Measurements from ENCODE around the gene TCF3. TPM values are rescaled to one million over a fixed set of nuclear protein-coding genes. Genes with fewer than 3 reads are reported as not detected.
"Not testable (repeated sequence)": the region's sequence is repeated elsewhere in the genome, so short reads cannot be mapped to it uniquely, and the experiment has no call there.

The TCF3 gene
- total and polyA plus RNA-seq, 2 donors (not counting 3 experiments of a cell fraction or from before 2014, with no cell fraction given) = 147 to 193 TPM

DNA sequence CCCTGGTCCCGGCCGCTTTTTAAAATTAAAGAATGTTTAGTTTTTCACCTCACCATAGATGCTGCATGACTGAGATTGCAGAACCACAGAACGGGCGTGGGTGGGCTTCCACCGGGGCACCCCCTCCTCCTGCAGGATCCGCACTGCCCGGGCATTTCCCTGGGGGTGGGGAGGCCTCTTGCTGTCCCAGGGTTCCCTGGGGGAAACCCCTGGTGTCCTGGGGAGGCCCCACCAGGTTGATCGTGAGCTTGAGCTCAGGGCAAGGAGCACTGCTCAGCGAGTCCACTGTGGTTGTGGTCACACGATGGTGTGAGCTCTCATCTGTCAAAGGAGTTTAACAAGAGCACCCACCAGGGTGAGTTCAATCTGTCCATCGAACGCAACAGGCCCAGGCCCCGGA lies 11.4 kb upstream of the TCF3 start:
- no peaks in the 10 kb centered on the region for H3K79me2 ChIP-seq (ENCODE audit: control insufficient read depth, insufficient read depth, low read length)
- no peak overlapping the region for H3K4me3 ChIP-seq (replicated peaks in 1 of 3; ENCODE audit: insufficient read depth in 1 of 3, low read depth in 1 of 3, low read length in 3 of 3)
- TF ChIP-seq CTCF (IDR thresholded peaks at IDR 0.05; ENCODE audit: extremely low read depth in 1 of 2, insufficient read depth in 1 of 2, low read depth in 1 of 2, low read length in 2 of 2) (no peak), GATA2 (IDR thresholded peaks at IDR 0.05; ENCODE audit: insufficient read depth, insufficient read length, low read depth, low read length) (no peak), POLR2A (IDR thresholded peaks at IDR 0.05; ENCODE audit: low read depth, low read length) (no peak), JUN (IDR thresholded peaks at IDR 0.05; ENCODE audit: borderline replicate concordance, insufficient read depth, insufficient read length, low read depth) (no peak), POLR2AphosphoS5 (IDR thresholded peaks at IDR 0.05; ENCODE audit: insufficient read depth, low read depth, low read length) (no peak), FOS (IDR thresholded peaks at IDR 0.05; ENCODE audit: borderline replicate concordance, insufficient read depth, low read length) (no peak), MAX (IDR thresholded peaks at IDR 0.05; ENCODE audit: insufficient read depth, insufficient read length) (no peak), EZH2 (IDR thresholded peaks at IDR 0.05; ENCODE audit: borderline replicate concordance, low read depth, low read length, severe bottlenecking) (no peak), MYC (IDR thresholded peaks at IDR 0.05; ENCODE audit: low read depth, low read length) (no peak)
- H3K36me3 ChIP-seq (ENCODE audit: control insufficient read depth in 2 of 2, extremely low read depth in 1 of 2, insufficient read depth in 2 of 2, low read length in 2 of 2) = no peaks in the 10 kb centered on the region
- dilution Hi-C loops (cut with MboI; ENCODE audit: extremely low pct_ligation_motif_present, low sequenced_read_pairs) (no loop called here), intact Hi-C loops (cut with micrococcal nuclease) (no loop called here)
- FAIRE-seq (no peak), DNase-seq (ENCODE audit: low read depth, low spot score) (no peak)
- H3K4me2 ChIP-seq (ENCODE audit: insufficient read depth, low read length) = no peak overlapping the region
- H3K4me1 ChIP-seq (ENCODE audit: control insufficient read depth, extremely low read depth, insufficient read depth, low read length) = no peaks in the 10 kb centered on the region
- no peaks in the 10 kb centered on the region for H4K20me1 ChIP-seq (replicated peaks; ENCODE audit: control insufficient read depth, extremely low read depth, insufficient read depth, low read length)
- ChIA-PET POLR2A (no interaction called here), CTCF (interaction anchor here (0.6 to 1.5 kb wide), 3 partner anchors 8 to 118 kb away, joined by 3 to 4 read pairs (median 3); no protein-coding TSS in a partner anchor)
- no peak overlapping the region for H2AFZ ChIP-seq (ENCODE audit: low read depth, low read length)
- H3K9ac ChIP-seq (replicated peaks; ENCODE audit: extremely low read depth, insufficient read depth, low read length) = no peak overlapping the region
- H3K9me3 ChIP-seq (replicated peaks; ENCODE audit: control insufficient read depth, insufficient read depth, low read length) = no peaks in the 10 kb centered on the region
- peaks cover 11 to 14% of the 10 kb centered on the region in 2 experiments for H3K27me3 ChIP-seq (ENCODE audit: control insufficient read depth in 2 of 2, insufficient read depth in 2 of 2, low read length in 2 of 2)
- no TSS peak for BruUV-seq (replicated peaks)
- H3K9me1 ChIP-seq (replicated peaks; ENCODE audit: control insufficient read depth, extremely low read depth, insufficient read depth, low read length) = no peaks in the 10 kb centered on the region
- H3K27ac ChIP-seq (ENCODE audit: insufficient read depth, low read depth, low read length) = no peak overlapping the region

GRCh38 chr19:1663227-1663626 lies 10.8 kb upstream of the TCF3 start:
- H3K4me3 ChIP-seq (replicated peaks in 1 of 3; ENCODE audit: insufficient read depth in 1 of 3, low read depth in 1 of 3, low read length in 3 of 3); intact Hi-C loops (cut with micrococcal nuclease); H4K20me1 ChIP-seq (replicated peaks; ENCODE audit: control insufficient read depth, extremely low read depth, insufficient read depth, low read length); H3K27me3 ChIP-seq (ENCODE audit: control insufficient read depth in 2 of 2, insufficient read depth in 2 of 2, low read length in 2 of 2); H3K9me1 ChIP-seq (replicated peaks; ENCODE audit: control insufficient read depth, extremely low read depth, insufficient read depth, low read length); H3K4me1 ChIP-seq (ENCODE audit: control insufficient read depth, extremely low read depth, insufficient read depth, low read length); H3K9me3 ChIP-seq (replicated peaks; ENCODE audit: control insufficient read depth, insufficient read depth, low read length); DNase-seq (ENCODE audit: low read depth, low spot score); H3K4me2 ChIP-seq (ENCODE audit: insufficient read depth, low read length); H3K79me2 ChIP-seq (ENCODE audit: control insufficient read depth, insufficient read depth, low read length); H2AFZ ChIP-seq (ENCODE audit: low read depth, low read length); FAIRE-seq; dilution Hi-C loops (cut with MboI; ENCODE audit: extremely low pct_ligation_motif_present, low sequenced_read_pairs); BruUV-seq (replicated peaks); POLR2A ChIA-PET; H3K36me3 ChIP-seq (ENCODE audit: control insufficient read depth in 2 of 2, extremely low read depth in 1 of 2, insufficient read depth in 2 of 2, low read length in 2 of 2); H3K9ac ChIP-seq (replicated peaks; ENCODE audit: extremely low read depth, insufficient read depth, low read length); H3K27ac ChIP-seq (ENCODE audit: insufficient read depth, low read depth, low read length): not testable (repeated sequence)
- CTCF ChIA-PET = interaction anchor here (0.6 to 1.5 kb wide), 3 partner anchors 9 to 117 kb away, joined by 3 to 4 read pairs (median 3); no protein-coding TSS in a partner anchor
